Measurements from ENCODE around the gene NFIB.

Gene NFIB

GRCh38 chr9:14151451-14151850 lies 162.5 kb downstream of the NFIB start:
- DNase-seq (ENCODE audit: low spot score): no peak

GRCh38 chr9:14148501-14149103 lies 165.3 kb downstream of the NFIB start:
- DNase-seq (ENCODE audit: low spot score): no peak

GRCh38 chr9:14147738-14148137 lies 166.2 kb downstream of the NFIB start:
- DNase-seq (ENCODE audit: low spot score): no peak

- no peak for DNase-seq (ENCODE audit: low spot score)
These were observed 167.6 kb downstream of the NFIB start for GRCh38 chr9:14146201-14146874.

GRCh38 chr9:14144215-14144614 lies 169.7 kb downstream of the NFIB start:
- DNase-seq (ENCODE audit: low spot score): no peak

GRCh38 chr9:14141699-14142098 lies 172.2 kb downstream of the NFIB start:
- DNase-seq (ENCODE audit: low spot score): no peak

- DNase-seq (ENCODE audit: low spot score): no peak
These were observed 173.7 kb downstream of the NFIB start for GRCh38 chr9:14140096-14140697.

- DNase-seq (ENCODE audit: low spot score): no peak
These were observed 174.7 kb downstream of the NFIB start for GRCh38 chr9:14139287-14139686.

GRCh38 chr9:14136646-14137370 lies 177.1 kb downstream of the NFIB start:
- no peak for DNase-seq (ENCODE audit: low spot score)

GRCh38 chr9:14136047-14136635 lies 177.8 kb downstream of the NFIB start:
- DNase-seq (ENCODE audit: low spot score): no peak

GRCh38 chr9:14135421-14135820 lies 178.5 kb downstream of the NFIB start:
- no peak for DNase-seq (ENCODE audit: low spot score)

- DNase-seq (ENCODE audit: low spot score): no peak
These were observed 180.5 kb downstream of the NFIB start for GRCh38 chr9:14133394-14133793.

GRCh38 chr9:14132775-14133174 lies 181.2 kb downstream of the NFIB start:
- DNase-seq (ENCODE audit: low spot score): no peak

GRCh38 chr9:14131356-14132088 lies 182.4 kb downstream of the NFIB start:
- DNase-seq (ENCODE audit: low spot score): no peak

- no peak for DNase-seq (ENCODE audit: low spot score)
These were observed 186.3 kb downstream of the NFIB start for GRCh38 chr9:14127656-14128055.

- no peak for DNase-seq (ENCODE audit: low spot score)
These were observed 194.0 kb downstream of the NFIB start for GRCh38 chr9:14119694-14120514.

- DNase-seq (ENCODE audit: low spot score): no peak
These were observed 201.7 kb downstream of the NFIB start for GRCh38 chr9:14112226-14112625.

GRCh38 chr9:14111696-14112095 lies 202.2 kb downstream of the NFIB start:
- DNase-seq (ENCODE audit: low spot score): no peak

GRCh38 chr9:14107977-14108376 lies 206.0 kb downstream of the NFIB start:
- DNase-seq (ENCODE audit: low spot score): no peak

GRCh38 chr9:14107495-14107894 lies 206.4 kb downstream of the NFIB start:
- DNase-seq (ENCODE audit: low spot score): no peak

- no peak for DNase-seq (ENCODE audit: low spot score)
These were observed 207.2 kb downstream of the NFIB start for GRCh38 chr9:14106699-14107098.

All from SW480 (cell line).